Neural cell (in vitro differentiated cells): Measurements from ENCODE around the gene GAS7. TPM values are rescaled to one million over a fixed set of nuclear protein-coding genes. Genes with fewer than 3 reads are reported as not detected.

ENCODE experiments used
- H2AFZ ChIP-seq: fragments of 200-600, 300-800 bp; sonication (generic), shearing (Covaris generic); 2 replicates; pipeline ENCODE4 v1.6.0; 2014; ENCODE audit warnings: low read depth, mild to moderate bottlenecking, antibody characterized with exemption, low read length, moderate library complexity
- H3F3A ChIP-seq: fragments of 200-600 bp; shearing (Covaris generic); 2 replicates; pipeline ENCODE4 v1.6.1; 2016; ENCODE audit warnings: mild to moderate bottlenecking, moderate library complexity, mixed read lengths, antibody characterized with exemption, low read length; ENCODE audit not compliant: insufficient read depth, poor library complexity, severe bottlenecking
- H3K27ac ChIP-seq: fragments of 200-600, 300-800 bp; sonication (generic), shearing (Covaris generic); 2 replicates; pipeline ENCODE4 v1.5.1; 2014; ENCODE audit warnings: mild to moderate bottlenecking, low read length, moderate library complexity
- H3K27me3 ChIP-seq: fragments of 300-800, 200-600 bp; sonication (generic), shearing (Covaris generic); 2 replicates; pipeline ENCODE4 v1.6.0; 2014; ENCODE audit warnings: mild to moderate bottlenecking, low read depth, low read length, moderate library complexity; ENCODE audit not compliant: insufficient read depth
- H3K36me3 ChIP-seq: fragments of 300-800, 200-600 bp; sonication (generic), shearing (Covaris generic); 2 replicates; pipeline ENCODE4 v1.5.1; 2014; ENCODE audit warnings: mild to moderate bottlenecking, antibody characterized with exemption, low read length, moderate library complexity; ENCODE audit not compliant: insufficient read depth
- H3K4me2 ChIP-seq: fragments of 300-800, 200-600 bp; sonication (generic), shearing (Covaris generic); 2 replicates; pipeline ENCODE4 v1.6.0; 2014; ENCODE audit warnings: mild to moderate bottlenecking, low read length
- H3K4me3 ChIP-seq: fragments of 300-800, 200-600 bp; sonication (generic), shearing (Covaris generic); 2 replicates; pipeline ENCODE4 v1.5.1; 2014; ENCODE audit warnings: mild to moderate bottlenecking, low read length, moderate library complexity
- H3K79me2 ChIP-seq: fragments of 200-600 bp; shearing (Covaris generic); replicated peaks from 2 replicates; pipeline ENCODE4 v1.6.0; 2014; ENCODE audit warnings: mild to moderate bottlenecking, low read length, moderate library complexity; ENCODE audit not compliant: insufficient read depth
- H3K9ac ChIP-seq: fragments of 300-800, 200-600 bp; sonication (generic), shearing (Covaris generic); 2 replicates; pipeline ENCODE4 v1.6.1; 2016; ENCODE audit warnings: mild to moderate bottlenecking, low read length, mixed read lengths
- H3K9me2 ChIP-seq: fragments of 200-600 bp; shearing (Covaris generic); 2 replicates; pipeline ENCODE4 v1.6.1; 2016; ENCODE audit warnings: mild to moderate bottlenecking, low read length, mixed read lengths; ENCODE audit not compliant: insufficient read depth
- H3K9me3 ChIP-seq: fragments of 200-600, 300-800 bp; sonication (generic), shearing (Covaris generic); 2 replicates; pipeline ENCODE4 v1.6.1; 2016; ENCODE audit warnings: mild to moderate bottlenecking, mixed run types, low read length, moderate library complexity, mixed read lengths
- H4K20me1 ChIP-seq: fragments of 200-600 bp; shearing (Covaris generic); 2 replicates; pipeline ENCODE4 v1.6.1; 2016; ENCODE audit warnings: mild to moderate bottlenecking, mixed run types; ENCODE audit not compliant: insufficient read depth
- EP300 ChIP-seq: fragments of 450-650 bp; conservative IDR thresholded peaks from 2 replicates; pipeline ENCODE4 v1.6.1; 2014; ENCODE audit warnings: antibody characterized with exemption, mild to moderate bottlenecking, moderate library complexity; ENCODE audit not compliant: poor library complexity, severe bottlenecking
- EZH2 ChIP-seq: fragments of 200-600, 300-800 bp; shearing (Covaris generic), sonication (generic); IDR thresholded peaks from 2 replicates; pipeline ENCODE4 v1.6.1; 2014; ENCODE audit warnings: antibody characterized with exemption, low read length, borderline replicate concordance, mild to moderate bottlenecking; ENCODE audit not compliant: insufficient read depth, poor library complexity, severe bottlenecking
- MXI1 ChIP-seq: fragments of 450-650 bp; conservative IDR thresholded peaks from 2 replicates; pipeline ENCODE4 v1.6.1; 2014; ENCODE audit warnings: antibody characterized with exemption, mild to moderate bottlenecking; ENCODE audit not compliant: poor library complexity, severe bottlenecking
- POLR2AphosphoS5 ChIP-seq: IDR thresholded peaks from 2 replicates; pipeline ENCODE4 v1.6.1; 2012
- RAD21 ChIP-seq: fragments of 450-650 bp; conservative IDR thresholded peaks from 2 replicates; pipeline ENCODE4 v1.6.1; 2014; ENCODE audit warnings: antibody characterized with exemption, mild to moderate bottlenecking, moderate library complexity
- SMC3 ChIP-seq: fragments of 450-650 bp; conservative IDR thresholded peaks from 2 replicates; pipeline ENCODE4 v1.6.1; 2014; ENCODE audit warnings: antibody characterized with exemption, mild to moderate bottlenecking, moderate library complexity; ENCODE audit not compliant: poor library complexity
- TAF1 ChIP-seq: IDR thresholded peaks from 2 replicates; pipeline ENCODE4 v1.6.1; 2012; ENCODE audit warnings: low read depth
- polyA plus RNA-seq: library from polyadenylated mRNA; depleted of rRNA; stranded (reverse); fragments of >200 nt; gene quantifications from 2 replicates; pipeline ENCODE4 v1.2.3, GENCODE V29; 2014
- TF ChIP-seq, protein P1 (sequence below): fragments of 450-650 bp; IDR thresholded peaks from 2 replicates; pipeline ENCODE4 v1.5.1; 2014; ENCODE audit warnings: antibody characterized with exemption, mild to moderate bottlenecking, moderate library complexity; ENCODE audit not compliant: poor library complexity, severe bottlenecking
- TF ChIP-seq, protein P2 (sequence below): IDR thresholded peaks from 2 replicates; pipeline ENCODE4 v1.6.1; 2012; ENCODE audit warnings: borderline replicate concordance

GAS7 gene
- polyA plus RNA-seq, 1 donor from 2014 or later: 23.6 TPM

DNA sequence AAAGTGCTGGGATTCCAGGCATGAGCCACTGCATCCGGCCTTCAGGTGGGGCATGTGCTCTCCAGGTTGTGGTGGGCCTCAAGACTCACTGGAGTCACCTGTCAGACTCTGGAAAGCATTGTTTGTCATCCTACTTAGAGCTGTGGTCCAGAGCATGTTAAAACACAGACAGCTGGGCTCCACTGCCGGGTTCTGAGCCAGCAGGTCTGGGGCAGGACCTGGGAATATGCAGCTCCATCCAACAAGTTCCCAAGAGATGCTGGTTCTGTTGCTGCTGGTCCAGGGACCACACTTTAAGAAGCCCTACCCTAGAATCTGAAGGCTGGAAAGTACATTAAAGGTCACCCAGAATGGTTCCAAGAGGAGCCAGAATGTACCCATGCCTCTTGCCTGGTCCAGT is 75.3 kb downstream of the GAS7 start:
- H3K9ac ChIP-seq: no peak overlapping the region
- H3K79me2 ChIP-seq: no peaks in the 10 kb centered on the region
- H3K9me2 ChIP-seq: no peaks in the 10 kb centered on the region
- no peak overlapping the region for H2AFZ ChIP-seq
- TF ChIP-seq EP300 (no peak), SMC3 (no peak), MXI1 (no peak), TAF1 (no peak), RAD21 (no peak), POLR2AphosphoS5 (no peak), EZH2 (no peak)
- TF ChIP-seq, protein P1, sequence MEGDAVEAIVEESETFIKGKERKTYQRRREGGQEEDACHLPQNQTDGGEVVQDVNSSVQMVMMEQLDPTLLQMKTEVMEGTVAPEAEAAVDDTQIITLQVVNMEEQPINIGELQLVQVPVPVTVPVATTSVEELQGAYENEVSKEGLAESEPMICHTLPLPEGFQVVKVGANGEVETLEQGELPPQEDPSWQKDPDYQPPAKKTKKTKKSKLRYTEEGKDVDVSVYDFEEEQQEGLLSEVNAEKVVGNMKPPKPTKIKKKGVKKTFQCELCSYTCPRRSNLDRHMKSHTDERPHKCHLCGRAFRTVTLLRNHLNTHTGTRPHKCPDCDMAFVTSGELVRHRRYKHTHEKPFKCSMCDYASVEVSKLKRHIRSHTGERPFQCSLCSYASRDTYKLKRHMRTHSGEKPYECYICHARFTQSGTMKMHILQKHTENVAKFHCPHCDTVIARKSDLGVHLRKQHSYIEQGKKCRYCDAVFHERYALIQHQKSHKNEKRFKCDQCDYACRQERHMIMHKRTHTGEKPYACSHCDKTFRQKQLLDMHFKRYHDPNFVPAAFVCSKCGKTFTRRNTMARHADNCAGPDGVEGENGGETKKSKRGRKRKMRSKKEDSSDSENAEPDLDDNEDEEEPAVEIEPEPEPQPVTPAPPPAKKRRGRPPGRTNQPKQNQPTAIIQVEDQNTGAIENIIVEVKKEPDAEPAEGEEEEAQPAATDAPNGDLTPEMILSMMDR: no peak
- TF ChIP-seq, protein P2, sequence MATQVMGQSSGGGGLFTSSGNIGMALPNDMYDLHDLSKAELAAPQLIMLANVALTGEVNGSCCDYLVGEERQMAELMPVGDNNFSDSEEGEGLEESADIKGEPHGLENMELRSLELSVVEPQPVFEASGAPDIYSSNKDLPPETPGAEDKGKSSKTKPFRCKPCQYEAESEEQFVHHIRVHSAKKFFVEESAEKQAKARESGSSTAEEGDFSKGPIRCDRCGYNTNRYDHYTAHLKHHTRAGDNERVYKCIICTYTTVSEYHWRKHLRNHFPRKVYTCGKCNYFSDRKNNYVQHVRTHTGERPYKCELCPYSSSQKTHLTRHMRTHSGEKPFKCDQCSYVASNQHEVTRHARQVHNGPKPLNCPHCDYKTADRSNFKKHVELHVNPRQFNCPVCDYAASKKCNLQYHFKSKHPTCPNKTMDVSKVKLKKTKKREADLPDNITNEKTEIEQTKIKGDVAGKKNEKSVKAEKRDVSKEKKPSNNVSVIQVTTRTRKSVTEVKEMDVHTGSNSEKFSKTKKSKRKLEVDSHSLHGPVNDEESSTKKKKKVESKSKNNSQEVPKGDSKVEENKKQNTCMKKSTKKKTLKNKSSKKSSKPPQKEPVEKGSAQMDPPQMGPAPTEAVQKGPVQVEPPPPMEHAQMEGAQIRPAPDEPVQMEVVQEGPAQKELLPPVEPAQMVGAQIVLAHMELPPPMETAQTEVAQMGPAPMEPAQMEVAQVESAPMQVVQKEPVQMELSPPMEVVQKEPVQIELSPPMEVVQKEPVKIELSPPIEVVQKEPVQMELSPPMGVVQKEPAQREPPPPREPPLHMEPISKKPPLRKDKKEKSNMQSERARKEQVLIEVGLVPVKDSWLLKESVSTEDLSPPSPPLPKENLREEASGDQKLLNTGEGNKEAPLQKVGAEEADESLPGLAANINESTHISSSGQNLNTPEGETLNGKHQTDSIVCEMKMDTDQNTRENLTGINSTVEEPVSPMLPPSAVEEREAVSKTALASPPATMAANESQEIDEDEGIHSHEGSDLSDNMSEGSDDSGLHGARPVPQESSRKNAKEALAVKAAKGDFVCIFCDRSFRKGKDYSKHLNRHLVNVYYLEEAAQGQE: no peak
- no peaks in the 10 kb centered on the region for H3K9me3 ChIP-seq
- H3K36me3 ChIP-seq: no peaks in the 10 kb centered on the region
- no peak overlapping the region for H3K4me2 ChIP-seq
- H3K27ac ChIP-seq: no peak overlapping the region
- no peaks in the 10 kb centered on the region for H3K27me3 ChIP-seq
- no peaks in the 10 kb centered on the region for H3F3A ChIP-seq
- no peaks in the 10 kb centered on the region for H4K20me1 ChIP-seq
- no peak overlapping the region for H3K4me3 ChIP-seq

DNA sequence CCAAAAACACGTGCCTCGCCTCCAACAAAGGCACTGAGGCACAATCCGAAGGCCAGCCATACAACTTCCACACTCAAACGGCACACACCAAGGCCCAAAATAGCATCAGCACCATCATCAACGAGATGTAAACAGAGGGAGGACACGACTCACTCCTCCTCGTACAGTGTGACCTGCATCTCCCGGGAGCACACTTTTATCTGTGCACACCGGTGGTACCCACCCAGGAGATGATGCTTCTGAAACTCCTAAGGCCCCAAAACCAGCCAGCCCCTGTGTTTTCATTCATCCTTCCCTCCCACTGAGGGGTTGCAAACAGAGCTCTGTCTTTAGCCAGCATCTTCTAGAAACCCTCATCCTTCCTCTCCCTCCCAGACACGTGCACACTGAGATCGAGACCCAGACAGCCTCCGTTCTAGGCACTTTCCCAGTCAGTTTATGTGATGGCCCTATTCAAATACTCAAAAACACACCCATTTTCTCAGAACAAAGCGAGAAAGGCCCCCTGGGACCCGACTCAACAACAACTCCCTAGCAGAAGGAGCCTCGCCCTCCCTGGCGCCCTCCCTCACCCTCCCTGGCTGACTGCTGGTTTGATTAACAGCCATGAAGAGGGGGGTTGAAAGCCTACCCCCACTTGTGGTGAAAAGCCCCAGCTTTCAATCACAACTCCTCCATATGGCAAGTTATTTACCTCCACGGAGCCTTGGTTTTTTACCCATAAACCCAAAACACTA is 76.3 kb downstream of the GAS7 start:
- Histone ChIP-seq H3K36me3 (no peaks in the 10 kb centered on the region), H3K9ac (no peak overlapping the region), H3K9me3 (no peaks in the 10 kb centered on the region), H3K27me3 (no peaks in the 10 kb centered on the region), H3K4me3 (no peak overlapping the region), H3K79me2 (no peaks in the 10 kb centered on the region), H3K4me2 (no peak overlapping the region), H3K27ac (no peak overlapping the region), H3F3A (no peaks in the 10 kb centered on the region), H2AFZ (no peak overlapping the region), H4K20me1 (no peaks in the 10 kb centered on the region), H3K9me2 (no peaks in the 10 kb centered on the region)
- TF ChIP-seq EZH2: no peak

DNA sequence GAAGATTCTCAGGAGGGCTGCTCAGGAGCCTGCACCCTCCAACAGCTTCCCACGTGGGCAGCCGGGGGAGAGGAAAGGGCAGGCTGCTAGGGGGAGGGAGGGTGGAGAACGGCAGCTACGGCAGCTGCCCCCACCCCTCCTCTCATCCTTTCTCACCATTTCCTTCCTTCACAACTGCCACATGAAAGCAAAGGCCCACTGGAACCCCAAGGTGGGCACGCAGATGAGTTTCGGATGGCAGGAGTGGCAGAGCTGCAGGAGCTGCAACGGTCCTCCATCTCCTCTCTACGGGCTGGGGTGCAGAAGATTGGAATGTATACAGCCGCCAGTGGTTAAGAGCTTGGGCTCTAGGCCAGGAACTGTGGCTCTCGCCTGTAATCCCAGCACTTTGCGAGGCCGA is 77.7 kb downstream of the GAS7 start:
- no peaks in the 10 kb centered on the region for H3K36me3 ChIP-seq
- H3K9ac ChIP-seq: no peak overlapping the region
- H2AFZ ChIP-seq: no peak overlapping the region
- no peaks in the 10 kb centered on the region for H4K20me1 ChIP-seq
- H3K9me3 ChIP-seq: peaks cover 3% of the 10 kb centered on the region
- H3K4me2 ChIP-seq: no peak overlapping the region
- H3K79me2 ChIP-seq: no peaks in the 10 kb centered on the region
- no peak overlapping the region for H3K4me3 ChIP-seq
- no peaks in the 10 kb centered on the region for H3K27me3 ChIP-seq
- H3K9me2 ChIP-seq: no peaks in the 10 kb centered on the region
- no peaks in the 10 kb centered on the region for H3F3A ChIP-seq
- no peak for TF ChIP-seq EZH2
- no peak for TF ChIP-seq EP300
- TF ChIP-seq POLR2AphosphoS5: no peak
- TF ChIP-seq MXI1: no peak
- TF ChIP-seq, protein P2: no peak
- no peak for TF ChIP-seq TAF1
- no peak for TF ChIP-seq SMC3
- TF ChIP-seq, protein P1: no peak
- no peak for TF ChIP-seq RAD21
- H3K27ac ChIP-seq: no peak overlapping the region
